HG02938 (cell line): Measurements from ENCODE around the gene TPP1.

Experiments used
- ATAC-seq: cut with Tn5 transposase; IDR thresholded peaks from one replicate; pipeline ENCODE4 v1.9.1; 2021; ENCODE audit warnings: mild to moderate bottlenecking, moderate library complexity; ENCODE audit not compliant: unreplicated experiment

The TPP1 gene

DNA sequence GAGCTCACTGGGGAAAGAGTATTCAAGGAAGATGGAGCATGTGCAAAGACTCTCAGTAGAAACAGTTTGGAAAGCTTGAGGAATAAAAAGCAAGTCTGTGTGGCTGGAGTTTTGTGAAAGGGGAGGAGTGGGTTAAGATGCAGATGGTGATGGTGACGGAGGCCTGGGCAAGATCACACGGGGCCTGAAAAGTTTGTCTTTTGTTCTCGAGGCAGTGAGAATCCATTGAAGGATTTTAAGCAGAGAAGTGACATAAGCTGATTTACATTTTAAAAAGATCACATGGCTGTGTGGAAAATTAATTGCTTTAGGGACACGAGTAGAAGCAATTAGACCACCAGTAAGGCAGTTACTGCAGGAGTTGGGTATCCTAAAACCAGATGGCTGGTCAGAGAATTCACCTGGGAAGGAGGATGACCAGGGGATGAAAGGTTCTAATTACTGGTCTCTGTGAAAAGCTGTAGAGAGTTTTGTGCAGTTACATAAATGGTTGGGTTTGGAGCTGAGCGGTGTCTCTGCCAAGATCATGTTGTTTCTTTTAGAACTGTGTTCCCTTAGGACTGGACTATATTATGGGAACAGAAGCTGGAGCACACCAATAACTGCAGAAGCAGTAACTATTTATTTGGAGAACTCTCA, 22.9 kb downstream of the TPP1 start:
- no peak for ATAC-seq

- no peak for ATAC-seq
These were observed 25.0 kb downstream of the TPP1 start for GRCh38 chr11:6594142-6594768.

DNA sequence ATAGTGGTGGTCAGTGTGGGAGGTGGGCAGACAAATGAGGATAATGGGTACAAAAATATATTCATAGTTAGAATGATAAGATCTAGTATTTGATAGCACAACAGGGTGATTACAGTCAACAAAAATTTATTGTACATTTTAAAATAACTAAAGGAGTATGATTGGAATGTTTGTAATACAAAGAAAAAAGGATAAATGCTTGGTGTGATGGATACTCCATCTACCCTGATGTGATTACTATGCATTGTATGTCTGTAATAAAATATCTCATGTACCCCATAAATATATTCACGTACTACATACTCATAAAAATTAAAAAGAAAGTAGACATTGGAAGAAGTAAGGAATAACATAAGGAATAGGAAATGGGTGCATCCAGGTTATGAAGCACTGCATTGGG, 31.2 kb downstream of the TPP1 start:
- ATAC-seq: no peak

- no peak for ATAC-seq
These were observed 31.8 kb downstream of the TPP1 start for GRCh38 chr11:6587360-6587953.

- ATAC-seq: no peak
These were observed 32.5 kb downstream of the TPP1 start for GRCh38 chr11:6586434-6587359.

DNA sequence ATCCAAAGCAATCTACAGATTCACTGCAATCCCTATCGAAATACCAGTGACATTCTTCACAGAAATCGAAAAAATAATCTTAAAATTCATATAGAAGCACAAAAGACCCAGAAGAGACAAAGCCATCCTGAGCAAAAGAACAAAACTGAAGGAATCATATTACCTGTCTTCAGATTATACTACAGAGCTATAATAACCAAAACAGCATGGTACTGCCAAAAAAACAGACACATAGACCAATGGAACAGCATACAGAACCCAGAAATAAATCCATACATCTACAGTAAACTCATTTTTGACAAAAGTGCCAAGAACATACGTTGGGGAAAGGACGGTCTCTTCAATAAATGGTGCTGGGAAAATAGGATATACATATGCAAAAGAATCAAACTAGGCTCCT, 34.7 kb downstream of the TPP1 start:
- no peak for ATAC-seq

- no peak for ATAC-seq
These were observed 35.6 kb downstream of the TPP1 start for GRCh38 chr11:6583584-6583983.

GRCh38 chr11:6579681-6580080, 39.5 kb downstream of the TPP1 start:
- ATAC-seq: no peak

GRCh38 chr11:6578134-6578533, 41.1 kb downstream of the TPP1 start:
- no peak for ATAC-seq

GRCh38 chr11:6576471-6577373, 42.5 kb downstream of the TPP1 start:
- no peak for ATAC-seq

DNA sequence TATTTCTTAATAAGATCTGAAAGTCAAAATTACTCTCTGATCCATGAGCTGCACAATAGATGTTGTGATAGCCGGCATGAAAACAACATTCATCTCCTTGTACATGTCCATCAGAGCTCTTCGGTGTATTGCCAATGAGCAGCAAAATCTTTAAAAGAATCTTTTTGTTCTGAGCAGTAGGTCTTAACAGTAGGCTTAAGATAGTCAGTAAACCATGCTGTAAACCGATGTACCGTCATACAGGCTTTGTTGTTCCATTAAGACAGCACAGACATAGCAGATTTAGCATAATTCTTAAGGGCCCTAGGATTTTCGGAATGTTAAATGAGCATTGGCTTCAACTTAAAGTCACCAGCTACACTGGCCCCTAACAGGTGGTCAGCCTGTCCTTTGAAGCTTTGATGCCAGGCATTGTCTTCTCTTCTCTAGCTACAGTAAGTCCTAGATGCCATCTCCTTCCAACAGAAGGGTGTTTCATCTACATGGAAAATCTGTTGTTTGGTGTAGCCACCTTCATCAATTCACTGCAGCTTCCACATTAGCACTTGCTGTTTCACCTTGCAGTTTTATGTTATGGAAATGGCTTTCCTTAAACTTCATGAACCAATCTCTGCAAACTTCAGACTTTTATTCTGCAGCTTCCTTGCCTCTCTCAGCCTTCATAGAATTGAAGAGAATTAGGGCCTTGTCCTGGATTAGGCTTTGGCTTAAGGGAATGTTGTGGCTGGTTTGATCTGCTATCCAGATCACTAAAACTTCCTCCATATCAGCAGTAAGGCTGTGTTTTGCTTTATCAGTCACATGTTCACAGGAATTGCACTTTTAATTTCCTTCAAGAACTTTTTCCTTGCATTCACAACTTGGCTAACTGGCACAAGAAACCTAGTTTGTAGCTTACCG, 44.2 kb downstream of the TPP1 start:
- ATAC-seq: no peak

- ATAC-seq: no peak
These were observed 47.0 kb downstream of the TPP1 start for GRCh38 chr11:6572215-6572614.

DNA sequence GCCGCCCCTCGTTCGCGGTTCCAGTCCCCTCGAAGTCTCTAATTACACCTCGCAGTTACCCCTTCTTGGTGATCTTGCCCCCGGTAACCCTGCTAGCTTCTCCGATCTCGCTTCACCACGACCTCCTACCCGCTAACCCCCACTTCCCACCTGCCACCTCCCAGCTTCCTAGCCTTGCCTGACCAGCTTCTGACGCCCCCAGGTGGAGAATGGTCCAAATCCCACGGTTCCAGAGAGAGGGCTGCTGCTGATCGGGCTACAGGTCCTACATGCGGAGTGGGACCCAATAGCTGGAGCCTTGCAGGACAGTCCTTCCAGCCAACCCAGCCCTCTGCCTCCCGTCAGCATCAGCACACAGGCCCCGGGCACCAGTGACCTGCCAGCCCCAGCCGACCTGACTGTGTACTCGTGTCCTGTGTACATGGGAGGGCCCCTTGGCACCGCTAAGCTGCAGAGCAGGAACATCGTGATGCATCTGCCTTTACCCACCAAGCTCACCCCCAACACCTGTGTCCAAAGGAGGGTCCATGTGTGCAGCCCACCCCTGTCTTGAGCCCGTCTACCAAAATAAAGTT, 47.7 kb downstream of the TPP1 start:
- ATAC-seq: no peak

- ATAC-seq: no peak
These were observed 48.4 kb downstream of the TPP1 start for GRCh38 chr11:6570691-6571427.

DNA sequence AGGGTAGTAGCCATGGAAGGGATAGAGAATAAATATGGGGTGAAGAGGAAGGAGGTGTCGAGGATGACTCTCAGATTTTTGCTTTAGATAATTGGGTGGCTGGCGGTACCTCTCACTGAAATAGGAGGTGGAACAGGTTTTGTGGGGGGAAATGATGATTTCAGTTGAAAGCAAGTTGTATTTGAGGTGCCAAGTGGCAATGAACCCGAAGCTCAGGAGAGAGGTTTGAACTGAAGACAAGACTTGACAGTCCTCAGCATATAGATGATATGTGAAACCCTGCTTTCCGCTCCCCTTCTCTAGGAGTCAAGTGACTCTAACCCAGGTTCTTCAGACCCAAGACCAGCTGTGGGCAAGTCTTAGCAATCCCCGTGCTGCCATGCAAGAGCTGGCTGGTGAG, 49.5 kb downstream of the TPP1 start:
- no peak for ATAC-seq

- ATAC-seq: no peak
These were observed 50.9 kb downstream of the TPP1 start for GRCh38 chr11:6568191-6568918.

- ATAC-seq: no peak
These were observed 51.9 kb downstream of the TPP1 start for GRCh38 chr11:6567371-6567745.
